K562 (cell line): ENCODE measurements around the gene C2CD4B. TPM values are rescaled to one million over a fixed set of nuclear protein-coding genes. Genes with fewer than 3 reads are reported as not detected.

Experiments
- ATAC-seq: fragments of 200-7000 bp; cut with Tn5 transposase; 3 replicates; pipeline ENCODE4 v1.9.1; 2020; ENCODE audit warnings: moderate library complexity
- BruUV-seq: library from RNA; stranded (reverse); fragments of 400-500 nt; replicated peaks from 2 replicates; lab custom pipeline; 2021; lab: Mats Ljungman, UMichigan
- CTCF ChIA-PET: fragments of 300-600 bp; formaldehyde crosslinking; extraction: SDS; loops from one replicate; lab custom pipeline; 2021; ENCODE audit warnings: low intra/inter-chr PET ratio; lab: Yijun Ruan, JAX
- POLR2A ChIA-PET: fragments of 300-600, 350-650 bp; sonication (Branson Sonifier 250); formaldehyde crosslinking; extraction: SDS; loops from one replicate; lab custom pipeline; 2021; ENCODE audit warnings: antibody characterized with exemption, inconsistent platforms; lab: Yijun Ruan, JAX
- DNase-seq, 4 experiments: peaks; one replicate each; pipeline versions ENCODE4 v3.0.0 to v3.0.0-alpha.2; 2011 to 2018; ENCODE audit warnings: low spot score in 3 of 4, mixed read lengths in 3 of 4; ENCODE audit errors: extremely low read depth in 1 of 4
- FAIRE-seq: peaks from 2 replicates; lab custom pipeline; 2011; peaks lifted over from hg19 to GRCh38; lab: Jason Lieb, UNC
- H2AFZ ChIP-seq: 2 replicates; pipeline ENCODE4 v1.6.0; 2011; ENCODE audit warnings: low read depth, low read length, control low read depth, inconsistent platforms
- H3K27ac ChIP-seq: fragments of 200-600 bp; 3 replicates; pipeline ENCODE4 v1.8.0; 2011; ENCODE audit warnings: low read depth, mild to moderate bottlenecking, control low read depth, inconsistent platforms, low read length, moderate library complexity, mixed read lengths; ENCODE audit errors: extremely low read depth
- H3K27me3 ChIP-seq, 2 experiments: fragments of 300-600 bp in 1 of 2; 2 replicates in 1 of 2; 3 replicates in 1 of 2; pipeline versions ENCODE4 v1.6.0 to v1.8.0; 2011; ENCODE audit warnings: inconsistent platforms in 2 of 2, low read length in 2 of 2, mild to moderate bottlenecking in 1 of 2, mixed read lengths in 1 of 2, moderate library complexity in 1 of 2; ENCODE audit not compliant: control insufficient read depth in 2 of 2, insufficient read depth in 2 of 2
- H3K36me3 ChIP-seq: fragments of 300-600 bp; 3 replicates; pipeline ENCODE4 v1.8.0; 2011; ENCODE audit warnings: mild to moderate bottlenecking, low read length, inconsistent platforms; ENCODE audit not compliant: control insufficient read depth, insufficient read depth
- H3K4me1 ChIP-seq, 2 experiments: fragments of 200-600 bp in 1 of 2; replicated peaks in 1 of 2; 2 replicates in 1 of 2; 3 replicates in 1 of 2; pipeline versions ENCODE4 v1.5.1 to v1.8.0; 2011; ENCODE audit warnings: inconsistent platforms in 2 of 2, low read length in 2 of 2, mild to moderate bottlenecking in 1 of 2, mixed read lengths in 1 of 2, moderate library complexity in 1 of 2; ENCODE audit not compliant: control insufficient read depth in 2 of 2, insufficient read depth in 2 of 2
- H3K4me2 ChIP-seq: 2 replicates; pipeline ENCODE4 v1.6.1; 2011; ENCODE audit warnings: low read length, control low read depth, inconsistent platforms, mixed read lengths; ENCODE audit not compliant: insufficient read depth
- H3K4me3 ChIP-seq: fragments of 200-600 bp; sonication (generic), shearing (Covaris generic); 2 replicates; pipeline ENCODE4 v1.5.1; 2016; ENCODE audit warnings: control low read depth, inconsistent platforms
- H3K79me2 ChIP-seq: fragments of 200-600 bp; 3 replicates; pipeline ENCODE4 v1.8.0; 2011; ENCODE audit warnings: low read length, inconsistent platforms; ENCODE audit not compliant: control insufficient read depth, insufficient read depth
- H3K9ac ChIP-seq, 2 experiments: 2 replicates each; pipeline versions ENCODE4 v1.6.0 to v1.6.1; 2011; ENCODE audit warnings: low read depth in 2 of 2, low read length in 2 of 2, control low read depth in 1 of 2, inconsistent platforms in 1 of 2, mild to moderate bottlenecking in 1 of 2, mixed read lengths in 1 of 2; ENCODE audit not compliant: insufficient read depth in 1 of 2
- H3K9me1 ChIP-seq: one replicate; pipeline ENCODE4 v1.6.0; 2011; ENCODE audit warnings: inconsistent platforms, mild to moderate bottlenecking, low read length, moderate library complexity; ENCODE audit not compliant: control insufficient read depth, insufficient read depth
- H3K9me3 ChIP-seq: replicated peaks from 2 replicates; pipeline ENCODE4 v1.5.1; 2011; ENCODE audit warnings: low read depth, low read length, inconsistent platforms; ENCODE audit not compliant: control insufficient read depth, insufficient read depth
- H4K20me1 ChIP-seq: replicated peaks from 2 replicates; pipeline ENCODE4 v1.6.1; 2011; ENCODE audit warnings: low read length, inconsistent platforms, mixed read lengths; ENCODE audit not compliant: control insufficient read depth, insufficient read depth
- CBX1 ChIP-seq: sonication (generic); IDR thresholded peaks from 2 replicates; pipeline ENCODE4 v1.6.1; 2016; ENCODE audit warnings: antibody characterized with exemption, low read depth, mild to moderate bottlenecking
- IRF2 ChIP-seq: sonication (generic); formaldehyde crosslinking; IDR thresholded peaks from 2 replicates; pipeline ENCODE4 v1.8.1; 2022; ENCODE audit warnings: mild to moderate bottlenecking, missing genetic modification reagents
- MCM5 ChIP-seq: fragments of 450-650 bp; IDR thresholded peaks from 2 replicates; pipeline ENCODE4 v1.6.1; 2016; ENCODE audit warnings: low read depth
- NR2C2 ChIP-seq, 2 experiments: fragments of 200-800 bp in 1 of 2; sonication (Bioruptor generic) in 1 of 2; sonication (generic) in 1 of 2; formaldehyde crosslinking in 1 of 2; IDR thresholded peaks; 2 replicates each; pipeline versions ENCODE4 v1.6.1 to v1.8.0; 2016 to 2022; ENCODE audit warnings: mild to moderate bottlenecking in 1 of 2, missing compliant biosample characterization in 1 of 2, missing genetic modification characterization in 1 of 2, missing genetic modification reagents in 1 of 2
- PYGO2 ChIP-seq: fragments of 450-650 bp; IDR thresholded peaks from 2 replicates; pipeline ENCODE4 v1.6.1; 2016; ENCODE audit warnings: mild to moderate bottlenecking, missing genetic modification characterization, moderate library complexity, missing compliant biosample characterization
- WGBS: fragments of 100-300 bp; shearing (Covaris generic); methylation state at CpG from one replicate; pipeline ENCODE4 v1.1.6; 2016; ENCODE audit warnings: low coverage, mixed read lengths; ENCODE audit not compliant: insufficient coverage; ENCODE audit errors: missing lambda C conversion rate; 5-methylcytosine and 5-hydroxymethylcytosine counted together
- in situ Hi-C: fragments of 300-500 bp; cut with MboI; formaldehyde crosslinking; loops from 4 replicates; pipeline ENCODE4 v1.15.0; 2018; ENCODE audit warnings: inconsistent platforms, mixed read lengths
- intact Hi-C: fragments of 100-400 bp; cut with micrococcal nuclease; formaldehyde crosslinking; loops from 2 replicates; pipeline ENCODE4 v1.14.2; 2022
- polyA plus RNA-seq, 8 experiments: library from polyadenylated mRNA; depleted of rRNA in 4 of 8; stranded (reverse) in 5 of 8; unstranded in 3 of 8; fragments of >200 nt; fragmentation: Nextera tagmentation in 2 of 8; fragmentation: Illumina TruSeq in 1 of 8; extraction: Ambion mirVana in 2 of 8; extraction: Trizol in 1 of 8; gene quantifications; 2 replicates each; pipeline versions ENCODE4 v1.2.1 to v1.2.3, GENCODE V29; 2011 to 2014; ENCODE audit warnings: inconsistent platforms in 1 of 8, missing spikeins in 1 of 8
- total RNA-seq, 7 experiments: library from RNA; depleted of rRNA in 6 of 7; stranded (reverse); fragments of >200 nt in 6 of 7; fragmentation: Illumina TruSeq in 2 of 7; extraction: Trizol in 2 of 7; gene quantifications; 2 replicates each; pipeline versions ENCODE4 v1.2.1 to v1.2.3, GENCODE V29; 2011 to 2021; ENCODE audit warnings: low replicate concordance in 1 of 7
- TF ChIP-seq, protein P1 (sequence below): fragments of 450-650 bp; formaldehyde crosslinking; IDR thresholded peaks from 2 replicates; pipeline ENCODE4 v1.4.0; 2020; ENCODE audit warnings: mild to moderate bottlenecking, moderate library complexity
- TF ChIP-seq, protein P2 (sequence below): fragments of 150-350 bp; IDR thresholded peaks from 2 replicates; pipeline ENCODE4 v1.6.1; 2014; ENCODE audit warnings: low read depth, mild to moderate bottlenecking, low read length, borderline replicate concordance
- TF ChIP-seq, protein P3 (sequence below): fragments of 250-450 bp; sonication (Bioruptor Pico); IDR thresholded peaks from 2 replicates; pipeline ENCODE4 v1.5.0; 2021; ENCODE audit warnings: mild to moderate bottlenecking, moderate library complexity

The C2CD4B gene
- total and polyA plus RNA-seq, 9 of the 15 experiments (the other 6 are each of a cell fraction or from before 2014, with no cell fraction given), result 0.11 TPM; not detected in 8

DNA sequence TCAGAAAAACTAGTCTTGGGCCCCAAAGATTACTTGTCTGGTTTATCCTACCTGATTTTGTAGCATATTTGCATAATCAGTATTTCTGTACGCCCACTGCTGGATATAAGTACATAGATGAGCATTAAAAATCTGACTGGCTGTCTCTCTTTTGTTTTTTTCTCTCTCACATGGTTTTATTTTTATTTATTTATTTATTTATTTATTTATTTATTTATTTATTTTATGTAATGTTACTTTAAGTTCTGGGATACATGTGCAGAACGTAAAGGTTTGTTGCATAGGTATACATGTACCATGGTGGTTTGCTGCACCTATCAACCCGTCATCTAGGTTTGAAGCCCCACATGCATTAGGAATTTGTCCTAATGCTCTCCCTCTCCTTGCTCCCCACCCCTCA is 31.9 kb downstream of the C2CD4B start:
- no peak overlapping the region for H2AFZ ChIP-seq
- TF ChIP-seq IRF2 (CRISPR knock-in tag) (no peak), PYGO2 (tag) (no peak), CBX1 (no peak), MCM5 (no peak), NR2C2 (CRISPR knock-in tag; IDR thresholded peaks at IDR 0.05) (no peak), NR2C2 (tag; IDR thresholded peaks at IDR 0.05) (no peak)
- TF ChIP-seq, protein P1, sequence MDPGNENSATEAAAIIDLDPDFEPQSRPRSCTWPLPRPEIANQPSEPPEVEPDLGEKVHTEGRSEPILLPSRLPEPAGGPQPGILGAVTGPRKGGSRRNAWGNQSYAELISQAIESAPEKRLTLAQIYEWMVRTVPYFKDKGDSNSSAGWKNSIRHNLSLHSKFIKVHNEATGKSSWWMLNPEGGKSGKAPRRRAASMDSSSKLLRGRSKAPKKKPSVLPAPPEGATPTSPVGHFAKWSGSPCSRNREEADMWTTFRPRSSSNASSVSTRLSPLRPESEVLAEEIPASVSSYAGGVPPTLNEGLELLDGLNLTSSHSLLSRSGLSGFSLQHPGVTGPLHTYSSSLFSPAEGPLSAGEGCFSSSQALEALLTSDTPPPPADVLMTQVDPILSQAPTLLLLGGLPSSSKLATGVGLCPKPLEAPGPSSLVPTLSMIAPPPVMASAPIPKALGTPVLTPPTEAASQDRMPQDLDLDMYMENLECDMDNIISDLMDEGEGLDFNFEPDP, result no peak
- TF ChIP-seq, protein P2, sequence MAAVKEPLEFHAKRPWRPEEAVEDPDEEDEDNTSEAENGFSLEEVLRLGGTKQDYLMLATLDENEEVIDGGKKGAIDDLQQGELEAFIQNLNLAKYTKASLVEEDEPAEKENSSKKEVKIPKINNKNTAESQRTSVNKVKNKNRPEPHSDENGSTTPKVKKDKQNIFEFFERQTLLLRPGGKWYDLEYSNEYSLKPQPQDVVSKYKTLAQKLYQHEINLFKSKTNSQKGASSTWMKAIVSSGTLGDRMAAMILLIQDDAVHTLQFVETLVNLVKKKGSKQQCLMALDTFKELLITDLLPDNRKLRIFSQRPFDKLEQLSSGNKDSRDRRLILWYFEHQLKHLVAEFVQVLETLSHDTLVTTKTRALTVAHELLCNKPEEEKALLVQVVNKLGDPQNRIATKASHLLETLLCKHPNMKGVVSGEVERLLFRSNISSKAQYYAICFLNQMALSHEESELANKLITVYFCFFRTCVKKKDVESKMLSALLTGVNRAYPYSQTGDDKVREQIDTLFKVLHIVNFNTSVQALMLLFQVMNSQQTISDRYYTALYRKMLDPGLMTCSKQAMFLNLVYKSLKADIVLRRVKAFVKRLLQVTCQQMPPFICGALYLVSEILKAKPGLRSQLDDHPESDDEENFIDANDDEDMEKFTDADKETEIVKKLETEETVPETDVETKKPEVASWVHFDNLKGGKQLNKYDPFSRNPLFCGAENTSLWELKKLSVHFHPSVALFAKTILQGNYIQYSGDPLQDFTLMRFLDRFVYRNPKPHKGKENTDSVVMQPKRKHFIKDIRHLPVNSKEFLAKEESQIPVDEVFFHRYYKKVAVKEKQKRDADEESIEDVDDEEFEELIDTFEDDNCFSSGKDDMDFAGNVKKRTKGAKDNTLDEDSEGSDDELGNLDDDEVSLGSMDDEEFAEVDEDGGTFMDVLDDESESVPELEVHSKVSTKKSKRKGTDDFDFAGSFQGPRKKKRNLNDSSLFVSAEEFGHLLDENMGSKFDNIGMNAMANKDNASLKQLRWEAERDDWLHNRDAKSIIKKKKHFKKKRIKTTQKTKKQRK, result no peak
- TF ChIP-seq, protein P3, sequence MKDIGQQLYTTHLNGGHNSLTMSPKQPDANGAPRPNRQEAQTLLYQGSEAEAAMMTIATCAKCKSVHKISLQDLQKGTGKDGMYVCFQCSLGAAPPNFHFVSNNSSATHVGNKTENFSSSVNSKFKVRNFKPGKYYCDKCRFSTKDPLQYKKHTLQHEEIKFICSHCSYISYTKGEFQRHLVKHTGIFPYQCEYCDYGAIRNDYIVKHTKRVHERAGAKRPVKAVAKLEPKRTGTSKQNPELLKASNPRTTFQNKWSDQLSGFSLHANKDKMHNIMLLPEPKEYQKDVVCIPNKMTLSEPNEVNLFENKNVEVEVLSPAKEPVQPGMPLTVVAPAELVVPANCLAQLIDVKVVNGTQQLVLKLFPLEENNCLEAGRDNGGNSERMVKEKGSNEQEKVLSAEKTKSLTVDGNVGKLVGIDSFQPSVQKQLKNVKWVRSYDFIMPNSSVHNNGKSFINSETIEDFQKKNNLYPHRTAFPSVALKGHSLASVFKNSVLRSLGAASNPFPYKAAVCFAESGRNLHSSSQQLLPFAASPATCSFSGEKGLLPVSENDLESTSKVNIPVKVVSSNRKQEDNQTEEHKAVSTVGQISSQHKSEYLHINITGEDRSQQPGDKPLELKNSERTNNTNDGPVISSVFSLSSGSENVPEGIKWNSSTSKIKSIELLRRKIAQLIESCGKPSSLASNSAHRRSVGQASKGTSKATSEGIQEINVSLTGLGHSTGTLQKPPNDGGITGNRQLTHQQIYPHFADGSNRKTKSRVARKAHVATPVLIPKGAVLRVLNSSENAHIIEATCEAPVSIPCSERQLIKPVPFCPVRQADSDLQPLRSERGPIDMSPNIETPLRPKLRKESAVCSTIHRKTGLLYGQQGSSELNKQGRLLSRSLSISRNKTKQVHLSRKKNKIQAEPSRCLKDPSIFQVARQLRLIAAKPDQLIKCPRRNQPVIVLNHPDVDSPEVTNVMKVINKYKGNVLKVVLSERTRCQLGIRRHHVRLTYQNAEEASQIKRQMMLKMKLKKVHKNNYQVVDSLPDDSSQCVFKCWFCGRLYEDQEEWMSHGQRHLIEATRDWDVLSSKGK (CRISPR knock-in tag), result no peak
- ATAC-seq (no peak), DNase-seq (no peak), FAIRE-seq (no peak)
- no peaks in the 10 kb centered on the region for H3K9me1 ChIP-seq
- H3K27me3 ChIP-seq, result peaks cover 0 to 3% of the 10 kb centered on the region in 2 experiments; a peak in 1 of 5 replicates
- in situ Hi-C loops (no loop called here), intact Hi-C loops (no loop called here)
- no peaks in the 10 kb centered on the region for H3K36me3 ChIP-seq
- H3K4me1 ChIP-seq, result no peaks in the 10 kb centered on the region; a peak in 2 of 5 replicates
- WGBS, result 2% methylated on average over 3 of the region's 3 CpGs
- H3K9ac ChIP-seq, result no peak overlapping the region
- ChIA-PET POLR2A (no interaction called here), CTCF (no interaction called here)
- no peak overlapping the region for H3K4me2 ChIP-seq
- no peaks in the 10 kb centered on the region for H3K9me3 ChIP-seq
- no peaks in the 10 kb centered on the region for H3K79me2 ChIP-seq
- no peaks in the 10 kb centered on the region for H4K20me1 ChIP-seq
- H3K27ac ChIP-seq, result no peak overlapping the region
- no TSS peak for BruUV-seq
- no peak overlapping the region for H3K4me3 ChIP-seq
